IPS DF 6.9 (cell line): ENCODE data around the gene STAC2.
"Not testable (repeated sequence)": the region's sequence is repeated elsewhere in the genome, so short reads cannot be mapped to it uniquely, and the experiment has no call there.

Experiments used
- DNase-seq: peaks from one replicate; pipeline ENCODE4 v3.0.0-alpha.2; 2013; ENCODE audit warnings: low read depth, low spot score
- H3K27ac ChIP-seq: one replicate; pipeline ENCODE4 v1.5.1; 2013; ENCODE audit warnings: low read length, control low read depth
- H3K27me3 ChIP-seq: 2 replicates; pipeline ENCODE4 v1.6.1; 2013; ENCODE audit warnings: mild to moderate bottlenecking, low read length; ENCODE audit not compliant: control insufficient read depth, insufficient read depth
- H3K36me3 ChIP-seq: 2 replicates; pipeline ENCODE4 v1.6.1; 2013; ENCODE audit warnings: low read length; ENCODE audit not compliant: control insufficient read depth, insufficient read depth
- H3K4me1 ChIP-seq: 2 replicates; pipeline ENCODE4 v1.6.1; 2013; ENCODE audit warnings: low read length; ENCODE audit not compliant: control insufficient read depth, insufficient read depth
- H3K4me3 ChIP-seq: 2 replicates; pipeline ENCODE4 v1.5.1; 2013; ENCODE audit warnings: mild to moderate bottlenecking, low read length
- H3K9me3 ChIP-seq: 2 replicates; pipeline ENCODE4 v1.6.1; 2013; ENCODE audit warnings: low read length, inconsistent platforms; ENCODE audit not compliant: control insufficient read depth, insufficient read depth
- WGBS: extraction: QIAGEN DNeasy Blood & Tissue Kit; methylation state at CpG from one replicate; pipeline ENCODE4 v1.1.7; 2013; ENCODE audit warnings: mixed read lengths, missing lambda C conversion rate; ENCODE audit not compliant: insufficient read length, insufficient coverage; 5-methylcytosine and 5-hydroxymethylcytosine counted together

Gene STAC2, protein sequence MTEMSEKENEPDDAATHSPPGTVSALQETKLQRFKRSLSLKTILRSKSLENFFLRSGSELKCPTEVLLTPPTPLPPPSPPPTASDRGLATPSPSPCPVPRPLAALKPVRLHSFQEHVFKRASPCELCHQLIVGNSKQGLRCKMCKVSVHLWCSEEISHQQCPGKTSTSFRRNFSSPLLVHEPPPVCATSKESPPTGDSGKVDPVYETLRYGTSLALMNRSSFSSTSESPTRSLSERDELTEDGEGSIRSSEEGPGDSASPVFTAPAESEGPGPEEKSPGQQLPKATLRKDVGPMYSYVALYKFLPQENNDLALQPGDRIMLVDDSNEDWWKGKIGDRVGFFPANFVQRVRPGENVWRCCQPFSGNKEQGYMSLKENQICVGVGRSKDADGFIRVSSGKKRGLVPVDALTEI

DNA sequence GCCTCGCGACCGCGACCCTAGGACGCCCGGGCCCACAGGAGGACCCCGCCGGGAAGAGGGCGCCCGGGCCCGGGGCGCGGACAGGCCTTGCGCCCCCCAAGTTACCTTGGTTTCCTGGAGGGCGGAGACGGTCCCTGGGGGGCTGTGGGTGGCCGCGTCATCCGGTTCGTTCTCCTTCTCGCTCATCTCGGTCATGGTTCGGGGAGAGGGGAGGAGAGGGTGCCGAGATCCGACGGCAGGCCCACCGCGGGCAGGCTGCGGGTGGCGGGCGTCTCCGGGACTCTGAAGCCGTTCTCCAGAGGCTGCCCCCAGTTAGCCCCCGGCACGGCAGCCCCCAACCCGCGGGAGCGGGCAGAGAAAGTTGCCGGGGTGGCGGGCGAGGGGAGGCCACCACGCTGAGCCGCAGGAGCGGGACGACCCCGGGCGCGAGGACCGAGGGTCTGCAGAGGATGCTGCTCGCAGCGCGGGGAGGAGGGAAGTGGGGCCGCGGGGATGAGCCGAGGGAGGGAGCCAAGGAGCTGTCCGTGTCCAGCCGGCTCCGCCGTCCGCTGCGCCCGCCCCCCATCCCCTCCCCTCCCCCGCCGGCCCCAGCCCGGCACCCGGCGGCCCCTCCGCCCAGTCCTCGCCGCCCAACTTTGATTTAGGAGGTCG is at the start of gene STAC2:
TSS of gene STAC2 (minus strand) at position 638 of the 651 bp plus-strand sequence. CDS start at position 195, 443 bp downstream.
- no peak for DNase-seq
- WGBS: no CpG with 5 or more reads among the region's 71 CpGs
- Histone ChIP-seq H3K27me3 (peaks cover 15% of the 10 kb centered on the region; the same call in 1 of the 2 replicates), H3K4me3 (peak within 1 kb of the TSS; percentile 50; the same call in 1 of the 2 replicates), H3K4me1 (peaks cover 3% of the 10 kb centered on the region; the same call in 1 of the 2 replicates), H3K36me3 (no peaks in the 10 kb centered on the region; the same call in 1 of the 2 replicates), H3K9me3 (no peaks in the 10 kb centered on the region), H3K27ac (no peak within 1 kb of the TSS)

DNA sequence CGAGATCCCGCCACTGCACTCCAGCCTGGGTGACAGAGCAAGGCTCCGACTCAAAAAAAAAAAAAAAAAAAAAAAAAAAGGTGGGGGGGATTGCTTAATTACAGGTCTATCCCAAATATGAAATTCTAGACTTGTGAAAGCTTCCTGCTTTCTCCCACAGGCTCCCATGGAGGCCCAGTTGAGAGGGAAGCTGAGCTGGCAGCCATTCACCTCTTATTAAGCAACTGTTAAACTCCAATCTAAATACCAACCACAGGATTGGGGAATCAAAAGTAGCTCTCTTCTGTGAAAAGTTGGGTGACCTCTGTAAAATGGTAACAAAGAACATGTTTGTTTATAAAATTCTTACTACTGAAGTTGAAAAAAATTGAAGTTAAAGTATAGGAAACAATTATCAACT is 45.8 kb upstream of the STAC2 start:
- no peaks in the 10 kb centered on the region for H3K9me3 ChIP-seq
- no peak for DNase-seq
- H3K36me3 ChIP-seq: peaks cover 2% of the 10 kb centered on the region; the same call in 1 of the 2 replicates
- no peak overlapping the region for H3K4me3 ChIP-seq
- no CpG with 5 or more reads among the region's 3 CpGs for WGBS
- no peak overlapping the region for H3K27ac ChIP-seq
- H3K4me1 ChIP-seq: no peaks in the 10 kb centered on the region
- H3K27me3 ChIP-seq: no peaks in the 10 kb centered on the region

DNA sequence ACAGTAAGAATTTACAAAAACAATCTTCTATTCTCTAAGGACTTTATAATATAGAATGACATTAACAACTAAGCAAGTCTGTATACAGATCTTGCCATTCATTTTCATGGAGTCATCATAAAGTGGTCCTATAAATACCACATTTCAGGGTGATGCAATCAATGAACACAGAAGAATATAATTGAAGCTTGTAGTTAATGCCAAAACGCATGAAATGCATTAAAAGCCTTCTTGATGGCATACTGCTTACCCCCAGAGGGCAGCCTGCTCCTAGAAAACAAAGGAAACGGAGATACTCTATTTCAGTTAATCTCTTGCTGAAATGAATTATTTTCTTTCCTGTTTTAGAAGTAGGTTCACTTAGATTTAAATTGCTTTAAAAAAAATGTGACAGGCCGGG is 45.2 kb upstream of the STAC2 start:
- WGBS: no CpG with 5 or more reads among the region's 3 CpGs
- Histone ChIP-seq H3K27me3 (no peaks in the 10 kb centered on the region), H3K4me3 (no peak overlapping the region), H3K27ac (no peak overlapping the region), H3K36me3 (peaks cover 2% of the 10 kb centered on the region; the same call in 1 of the 2 replicates), H3K4me1 (no peaks in the 10 kb centered on the region), H3K9me3 (no peaks in the 10 kb centered on the region)
- no peak for DNase-seq

DNA sequence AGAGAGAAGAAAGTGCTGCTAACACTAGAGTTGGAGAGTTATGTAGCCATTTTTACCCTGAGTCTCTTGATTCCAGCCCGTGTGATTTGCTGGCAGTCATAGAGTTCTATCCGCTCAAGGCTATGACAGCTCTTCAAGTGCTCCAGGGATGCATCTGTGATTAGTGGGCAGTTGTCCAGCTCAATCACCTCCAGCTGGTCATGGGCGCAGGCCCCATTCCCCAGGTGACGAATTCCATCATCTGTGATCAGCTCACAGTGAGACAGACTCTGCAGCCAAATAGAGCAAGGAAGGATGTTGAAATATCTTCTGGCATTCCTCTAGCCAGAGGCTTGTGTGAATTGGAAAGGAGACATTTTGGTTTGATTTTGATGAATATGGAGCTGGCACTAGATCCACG is 38.4 kb upstream of the STAC2 start:
- Histone ChIP-seq H3K36me3 (no peaks in the 10 kb centered on the region), H3K27ac (no peak overlapping the region), H3K9me3 (no peaks in the 10 kb centered on the region), H3K27me3 (no peaks in the 10 kb centered on the region), H3K4me3 (no peak overlapping the region), H3K4me1 (no peaks in the 10 kb centered on the region)
- DNase-seq: no peak
- WGBS: no CpG with 5 or more reads among the region's 5 CpGs

DNA sequence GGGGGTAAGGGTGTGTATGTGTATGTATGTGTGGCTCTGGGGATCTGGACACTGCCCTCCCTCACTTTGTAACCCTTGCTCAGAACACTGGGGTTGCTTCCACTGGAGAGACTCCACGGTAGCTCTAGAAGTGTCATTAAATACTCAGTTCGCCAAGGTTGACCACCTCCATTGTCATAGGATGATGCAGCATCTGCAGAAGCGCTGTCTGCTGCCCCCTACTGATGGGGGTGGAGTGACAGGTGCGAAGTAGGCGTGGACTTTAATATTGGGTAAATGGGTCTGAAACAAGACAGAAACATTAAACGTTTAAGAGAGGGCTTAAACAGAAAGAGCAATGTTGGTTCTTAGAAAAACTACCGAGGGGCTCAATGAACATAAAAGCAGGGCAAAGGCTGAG is 35.5 kb upstream of the STAC2 start:
- no peaks in the 10 kb centered on the region for H3K4me1 ChIP-seq
- H3K27me3 ChIP-seq: no peaks in the 10 kb centered on the region
- DNase-seq: no peak
- H3K36me3 ChIP-seq: no peaks in the 10 kb centered on the region
- no CpG with 5 or more reads among the region's 7 CpGs for WGBS
- H3K27ac ChIP-seq: no peak overlapping the region
- no peaks in the 10 kb centered on the region for H3K9me3 ChIP-seq
- no peak overlapping the region for H3K4me3 ChIP-seq

DNA sequence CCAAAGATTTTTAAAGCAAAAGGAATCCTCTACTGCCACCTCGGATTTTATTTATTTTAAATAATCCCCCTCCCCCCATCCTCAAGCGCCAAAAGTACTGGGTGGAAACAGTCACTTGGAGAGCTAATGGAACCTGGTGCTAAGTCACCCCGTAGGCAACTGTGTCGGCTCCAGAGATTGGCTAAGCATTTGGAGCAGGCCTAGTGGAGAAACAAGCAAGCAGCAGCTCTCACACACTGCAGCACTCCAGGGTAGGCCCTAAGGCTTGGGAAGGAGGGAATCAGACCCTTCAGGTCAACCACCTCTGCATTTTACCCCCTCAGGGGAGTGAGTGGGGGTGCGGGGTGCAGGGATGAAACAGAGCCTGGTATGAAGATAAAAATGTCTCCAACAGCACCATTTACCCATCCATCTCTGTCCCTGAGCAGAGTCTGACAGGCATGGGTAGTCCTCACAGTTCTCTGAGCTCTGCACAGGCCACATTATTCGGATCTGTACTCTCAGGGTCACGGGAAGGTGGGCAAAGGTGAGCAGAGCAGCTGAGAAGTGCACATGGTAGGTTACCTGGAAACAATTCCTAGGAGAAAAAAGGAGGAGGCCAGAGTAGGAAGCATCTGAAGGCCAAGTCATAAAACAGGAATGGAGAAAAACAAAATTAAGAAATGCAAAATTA is 27.2 kb upstream of the STAC2 start:
- Histone ChIP-seq H3K4me3 (no peak overlapping the region), H3K27me3 (no peaks in the 10 kb centered on the region), H3K36me3 (no peaks in the 10 kb centered on the region), H3K9me3 (no peaks in the 10 kb centered on the region), H3K4me1 (no peaks in the 10 kb centered on the region), H3K27ac (no peak overlapping the region)
- no peak for DNase-seq
- no CpG with 5 or more reads among the region's 7 CpGs for WGBS

DNA sequence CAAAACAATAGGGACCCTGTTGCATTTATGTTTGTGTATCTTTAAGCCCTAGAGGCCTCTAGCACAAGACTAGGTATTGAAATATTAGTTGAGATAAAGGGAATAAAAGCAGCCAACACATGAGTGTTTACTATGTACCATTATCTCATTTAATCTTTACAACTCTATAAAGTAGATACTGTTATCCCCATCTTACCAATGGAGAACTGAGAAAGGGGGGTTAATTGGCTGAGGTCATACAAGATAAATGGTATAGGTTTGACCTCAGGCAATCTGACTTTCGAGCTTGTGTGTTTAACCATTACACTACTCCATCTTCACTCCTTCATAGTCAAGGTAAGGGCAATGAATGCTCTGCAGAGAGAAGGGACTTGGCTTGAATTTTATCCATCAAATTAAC is 26.3 kb upstream of the STAC2 start:
- H3K36me3 ChIP-seq: no peaks in the 10 kb centered on the region
- H3K9me3 ChIP-seq: no peaks in the 10 kb centered on the region
- no peak overlapping the region for H3K4me3 ChIP-seq
- no CpG with 5 or more reads among the region's 1 CpG for WGBS
- no peak overlapping the region for H3K27ac ChIP-seq
- H3K4me1 ChIP-seq: no peaks in the 10 kb centered on the region
- no peaks in the 10 kb centered on the region for H3K27me3 ChIP-seq
- no peak for DNase-seq

DNA sequence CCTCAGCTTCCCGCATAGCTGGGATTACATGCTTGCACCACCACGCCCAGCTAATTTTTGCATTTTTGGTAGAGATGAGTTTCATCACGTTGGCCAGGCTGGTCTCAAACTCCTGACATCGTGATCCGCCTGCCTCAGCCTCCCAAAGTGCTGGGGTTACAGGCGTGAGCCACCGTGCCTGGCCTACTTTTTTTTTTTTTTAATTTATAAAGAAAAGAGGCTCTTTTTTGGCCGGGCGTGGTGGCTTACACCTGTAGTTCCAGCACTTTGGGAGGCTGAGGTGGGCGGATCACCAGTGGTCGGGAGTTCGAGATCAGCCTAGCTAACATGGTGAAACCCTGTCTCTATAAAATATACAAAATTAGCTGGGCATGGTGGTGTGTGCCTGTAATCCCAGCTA is 24.3 kb upstream of the STAC2 start:
- not testable (repeated sequence) for H3K27ac ChIP-seq, H3K36me3 ChIP-seq, H3K4me1 ChIP-seq, H3K27me3 ChIP-seq, H3K4me3 ChIP-seq, DNase-seq, H3K9me3 ChIP-seq
- WGBS: no CpG with 5 or more reads among the region's 12 CpGs

DNA sequence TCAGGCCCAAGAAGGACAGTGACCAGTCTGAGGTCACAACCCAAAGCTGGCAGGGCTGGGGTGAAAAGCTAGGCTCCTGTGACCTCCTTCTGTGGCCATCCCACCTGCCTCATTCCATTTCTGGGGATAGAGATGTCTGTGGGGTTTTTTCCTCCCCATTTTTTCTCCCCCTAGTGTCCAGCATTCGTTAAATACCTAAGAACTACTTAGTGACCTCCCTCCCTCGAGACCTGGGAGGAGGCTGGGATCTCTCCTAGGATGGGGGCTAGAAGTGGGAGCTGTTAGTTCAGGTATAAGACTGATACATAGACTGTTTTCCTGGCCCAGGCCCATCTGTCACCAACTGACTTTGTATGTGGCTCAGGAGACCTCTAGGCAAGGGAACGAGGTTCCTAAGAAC is 20.5 kb upstream of the STAC2 start:
- H3K4me1 ChIP-seq: no peaks in the 10 kb centered on the region; the same call in 1 of the 2 replicates
- H3K27me3 ChIP-seq: no peaks in the 10 kb centered on the region
- no peak for DNase-seq
- H3K9me3 ChIP-seq: no peaks in the 10 kb centered on the region
- no CpG with 5 or more reads among the region's 3 CpGs for WGBS
- H3K27ac ChIP-seq: no peak overlapping the region
- no peak overlapping the region for H3K4me3 ChIP-seq
- H3K36me3 ChIP-seq: no peaks in the 10 kb centered on the region
